H9 (cell line): ENCODE measurements around the gene POC5. TPM values are rescaled to one million over a fixed set of nuclear protein-coding genes. Genes with fewer than 3 reads are reported as not detected.

Experiments
- DNase-seq: peaks from one replicate; pipeline ENCODE4 v3.0.0-alpha.2; 2017
- H2AFZ ChIP-seq: one replicate; pipeline ENCODE4 v1.6.1; 2013; ENCODE audit warnings: mild to moderate bottlenecking, low read length, control low read depth, moderate library complexity
- H2AK5ac ChIP-seq: 2 replicates; pipeline ENCODE4 v1.6.1; 2013; ENCODE audit warnings: low read length, control low read depth, mixed read lengths; ENCODE audit not compliant: insufficient read length
- H2BK120ac ChIP-seq: one replicate; pipeline ENCODE4 v1.6.1; 2013; ENCODE audit warnings: low read depth, mild to moderate bottlenecking, low read length, control low read depth, inconsistent platforms; ENCODE audit not compliant: poor library complexity, severe bottlenecking
- H2BK12ac ChIP-seq: 2 replicates; pipeline ENCODE4 v1.6.1; 2013; ENCODE audit warnings: low read length, control low read depth, mixed read lengths, low read depth; ENCODE audit not compliant: insufficient read length
- H2BK15ac ChIP-seq: 2 replicates; pipeline ENCODE4 v1.6.1; 2013; ENCODE audit warnings: low read depth, low read length, control low read depth
- H2BK20ac ChIP-seq: one replicate; pipeline ENCODE4 v1.6.1; 2013; ENCODE audit warnings: low read depth, mild to moderate bottlenecking, low read length, control low read depth, inconsistent platforms; ENCODE audit not compliant: poor library complexity, severe bottlenecking
- H2BK5ac ChIP-seq: 2 replicates; pipeline ENCODE4 v1.6.1; 2013; ENCODE audit warnings: low read length, control low read depth, mixed read lengths; ENCODE audit not compliant: insufficient read length
- H3K14ac ChIP-seq: 2 replicates; pipeline ENCODE4 v1.6.1; 2013; ENCODE audit warnings: low read length, control low read depth; ENCODE audit not compliant: insufficient read depth
- H3K18ac ChIP-seq: 2 replicates; pipeline ENCODE4 v1.6.1; 2013; ENCODE audit warnings: low read depth, mild to moderate bottlenecking, mixed read lengths, low read length, control low read depth; ENCODE audit not compliant: insufficient read length
- H3K23ac ChIP-seq: 2 replicates; pipeline ENCODE4 v1.6.1; 2013; ENCODE audit warnings: low read length, control low read depth, mixed read lengths, low read depth; ENCODE audit not compliant: insufficient read length
- H3K23me2 ChIP-seq: 2 replicates; pipeline ENCODE4 v1.6.1; 2013; ENCODE audit warnings: low read depth, mild to moderate bottlenecking, mixed read lengths, low read length, control low read depth; ENCODE audit not compliant: insufficient read length, poor library complexity, severe bottlenecking
- H3K27ac ChIP-seq: 2 replicates; pipeline ENCODE4 v1.5.1; 2013; ENCODE audit warnings: low read length, control low read depth, mixed read lengths, low read depth; ENCODE audit not compliant: insufficient read length
- H3K27me3 ChIP-seq: 2 replicates; pipeline ENCODE4 v1.6.1; 2013; ENCODE audit warnings: low read length, control low read depth, inconsistent platforms; ENCODE audit not compliant: insufficient read depth
- H3K4ac ChIP-seq: 2 replicates; pipeline ENCODE4 v1.6.1; 2013; ENCODE audit warnings: low read depth, mild to moderate bottlenecking, control low read depth, inconsistent platforms, low read length, moderate library complexity
- H3K4me1 ChIP-seq: 2 replicates; pipeline ENCODE4 v1.6.1; 2013; ENCODE audit warnings: low read length, control low read depth, inconsistent platforms; ENCODE audit not compliant: insufficient read depth
- H3K4me2 ChIP-seq: 2 replicates; pipeline ENCODE4 v1.6.1; 2013; ENCODE audit warnings: low read length, control low read depth, mixed read lengths; ENCODE audit not compliant: insufficient read length, insufficient read depth
- H3K56ac ChIP-seq: 2 replicates; pipeline ENCODE4 v1.6.1; 2013; ENCODE audit warnings: low read depth, mild to moderate bottlenecking, mixed read lengths, low read length, control low read depth; ENCODE audit not compliant: insufficient read length
- H3K79me1 ChIP-seq: 2 replicates; pipeline ENCODE4 v1.6.1; 2013; ENCODE audit warnings: low read depth, mild to moderate bottlenecking, moderate library complexity, low read length, control low read depth, inconsistent platforms; ENCODE audit not compliant: insufficient read depth, poor library complexity, severe bottlenecking
- H3K79me2 ChIP-seq: 2 replicates; pipeline ENCODE4 v1.6.1; 2013; ENCODE audit warnings: low read length, control low read depth, inconsistent platforms; ENCODE audit not compliant: insufficient read depth
- H3K9ac ChIP-seq: 2 replicates; pipeline ENCODE4 v1.6.1; 2013; ENCODE audit warnings: low read length, control low read depth, mixed read lengths; ENCODE audit not compliant: insufficient read length; ENCODE audit errors: extremely low read depth
- H3K9me3 ChIP-seq: one replicate; pipeline ENCODE4 v1.6.1; 2013; ENCODE audit warnings: low read depth, low read length, inconsistent platforms; ENCODE audit not compliant: control insufficient read depth
- H3T11ph ChIP-seq: one replicate; pipeline ENCODE4 v1.6.1; 2013; ENCODE audit warnings: mild to moderate bottlenecking, low read length, control low read depth, inconsistent platforms
- H4K20me1 ChIP-seq: one replicate; pipeline ENCODE4 v1.6.1; 2013; ENCODE audit not compliant: control insufficient read depth, insufficient read length, insufficient read depth
- H4K5ac ChIP-seq: 2 replicates; pipeline ENCODE4 v1.6.1; 2013; ENCODE audit warnings: low read depth, mild to moderate bottlenecking, mixed read lengths, low read length, control low read depth; ENCODE audit not compliant: insufficient read length
- H4K8ac ChIP-seq: replicated peaks from 2 replicates; pipeline ENCODE4 v1.6.1; 2013; ENCODE audit warnings: low read length, control low read depth, mixed read lengths, low read depth; ENCODE audit not compliant: insufficient read length
- H4K91ac ChIP-seq: 2 replicates; pipeline ENCODE4 v1.6.1; 2013; ENCODE audit warnings: low read depth, mild to moderate bottlenecking, moderate library complexity, mixed read lengths, low read length, control low read depth; ENCODE audit not compliant: insufficient read length
- H3K27ac Mint-ChIP-seq, 3 experiments: 2 replicates in 2 of 3; 3 replicates in 1 of 3; pipeline ENCODE4 v1.8.0; 2020 to 2021; ENCODE audit warnings: mixed read lengths in 3 of 3, mild to moderate bottlenecking in 1 of 3, moderate library complexity in 1 of 3
- H3K27me3 Mint-ChIP-seq: 2 replicates; pipeline ENCODE4 v1.8.0; 2021; ENCODE audit warnings: low read depth, mild to moderate bottlenecking, moderate library complexity, mixed read lengths
- H3K36me3 Mint-ChIP-seq, 3 experiments: 2 replicates in 2 of 3; 3 replicates in 1 of 3; pipeline ENCODE4 v1.8.0; 2020 to 2021; ENCODE audit warnings: low read depth in 3 of 3, mixed read lengths in 3 of 3; ENCODE audit not compliant: insufficient read depth in 1 of 3
- H3K4me1 Mint-ChIP-seq, 2 experiments: 2 replicates each; pipeline ENCODE4 v1.8.0; 2020; ENCODE audit warnings: mixed read lengths in 2 of 2
- H3K4me3 Mint-ChIP-seq, 2 experiments: 2 replicates in 1 of 2; 3 replicates in 1 of 2; pipeline ENCODE4 v1.8.0; 2020 to 2021; ENCODE audit warnings: mild to moderate bottlenecking in 2 of 2, mixed read lengths in 2 of 2, moderate library complexity in 1 of 2
- H3K9me3 Mint-ChIP-seq, 2 experiments: 2 replicates in 1 of 2; 3 replicates in 1 of 2; pipeline ENCODE4 v1.8.0; 2020; ENCODE audit warnings: mild to moderate bottlenecking in 2 of 2, mixed read lengths in 2 of 2, moderate library complexity in 1 of 2
- WGBS: extraction: QIAGEN DNeasy Blood & Tissue Kit; methylation state at CpG from one replicate; pipeline ENCODE4 v1.1.7; 2013; ENCODE audit warnings: missing lambda C conversion rate, low lambda C conversion rate, mixed read lengths; ENCODE audit not compliant: insufficient read length; ENCODE audit errors: extremely low coverage; 5-methylcytosine and 5-hydroxymethylcytosine counted together
- total RNA-seq: library from RNA; stranded (reverse); gene quantifications from 2 replicates; pipeline ENCODE4 v1.2.1, GENCODE V29; 2021
- TF ChIP-seq, protein P1 (sequence below): fragments of 200-600 bp; sonication (generic); conservative IDR thresholded peaks from 3 replicates; pipeline ENCODE4 v1.8.0; 2021; ENCODE audit warnings: antibody characterized with exemption, mild to moderate bottlenecking

The POC5 gene
- total RNA-seq, 1 experiment from 2014 or later = 12.2 TPM

- no peak for DNase-seq
- H2BK15ac ChIP-seq = no peak overlapping the region
- no peaks in the 10 kb centered on the region for H3K9me3 ChIP-seq
- H2AFZ ChIP-seq = no peak overlapping the region
- H3K4me2 ChIP-seq = no peak overlapping the region
- H3K9ac ChIP-seq = no peak overlapping the region
- no peak overlapping the region for H3K4me3 Mint-ChIP-seq
- H3K4ac ChIP-seq = no peak overlapping the region
- peaks cover 0 to 2% (median 0%) of the 10 kb centered on the region in 3 experiments; a peak in 1 of 7 replicates for H3K36me3 Mint-ChIP-seq
- H3K56ac ChIP-seq = no peak overlapping the region
- H3K23ac ChIP-seq = no peak overlapping the region
- H3K23me2 ChIP-seq = no peaks in the 10 kb centered on the region
- no CpG with 5 or more reads among the region's 3 CpGs for WGBS
- H3K14ac ChIP-seq = no peak overlapping the region
- H2AK5ac ChIP-seq = no peak overlapping the region
- H3K79me2 ChIP-seq = no peaks in the 10 kb centered on the region
- no peak overlapping the region for H2BK5ac ChIP-seq
- no peaks in the 10 kb centered on the region for H3K79me1 ChIP-seq
- H3K27me3 Mint-ChIP-seq = no peaks in the 10 kb centered on the region
- H3K9me3 Mint-ChIP-seq = no peaks in the 10 kb centered on the region
- no peak overlapping the region for H3T11ph ChIP-seq
- H4K5ac ChIP-seq = no peak overlapping the region
- H4K8ac ChIP-seq = no peak overlapping the region
- no peaks in the 10 kb centered on the region for H3K27me3 ChIP-seq
- TF ChIP-seq, protein P1, sequence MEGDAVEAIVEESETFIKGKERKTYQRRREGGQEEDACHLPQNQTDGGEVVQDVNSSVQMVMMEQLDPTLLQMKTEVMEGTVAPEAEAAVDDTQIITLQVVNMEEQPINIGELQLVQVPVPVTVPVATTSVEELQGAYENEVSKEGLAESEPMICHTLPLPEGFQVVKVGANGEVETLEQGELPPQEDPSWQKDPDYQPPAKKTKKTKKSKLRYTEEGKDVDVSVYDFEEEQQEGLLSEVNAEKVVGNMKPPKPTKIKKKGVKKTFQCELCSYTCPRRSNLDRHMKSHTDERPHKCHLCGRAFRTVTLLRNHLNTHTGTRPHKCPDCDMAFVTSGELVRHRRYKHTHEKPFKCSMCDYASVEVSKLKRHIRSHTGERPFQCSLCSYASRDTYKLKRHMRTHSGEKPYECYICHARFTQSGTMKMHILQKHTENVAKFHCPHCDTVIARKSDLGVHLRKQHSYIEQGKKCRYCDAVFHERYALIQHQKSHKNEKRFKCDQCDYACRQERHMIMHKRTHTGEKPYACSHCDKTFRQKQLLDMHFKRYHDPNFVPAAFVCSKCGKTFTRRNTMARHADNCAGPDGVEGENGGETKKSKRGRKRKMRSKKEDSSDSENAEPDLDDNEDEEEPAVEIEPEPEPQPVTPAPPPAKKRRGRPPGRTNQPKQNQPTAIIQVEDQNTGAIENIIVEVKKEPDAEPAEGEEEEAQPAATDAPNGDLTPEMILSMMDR = no peak
- H3K4me1 Mint-ChIP-seq = peaks cover 8 to 10% of the 10 kb centered on the region in 2 experiments
- H3K4me1 ChIP-seq = no peaks in the 10 kb centered on the region
- H3K27ac Mint-ChIP-seq = no peak overlapping the region
- H3K27ac ChIP-seq = no peak overlapping the region
- no peak overlapping the region for H3K18ac ChIP-seq
- no peak overlapping the region for H2BK12ac ChIP-seq
- no peak overlapping the region for H2BK20ac ChIP-seq
- no peak overlapping the region for H2BK120ac ChIP-seq
- no peaks in the 10 kb centered on the region for H4K20me1 ChIP-seq
- H4K91ac ChIP-seq = no peak overlapping the region
Observed at GRCh38 chr5:75729321-75729720, 12.1 kb upstream of the POC5 start.
